Chondrocyte (in vitro differentiated cells): ENCODE measurements around the gene AUTS2. TPM values are rescaled to one million over a fixed set of nuclear protein-coding genes. Genes with fewer than 3 reads are reported as not detected.

Experiments used
- DNase-seq: peaks from one replicate; pipeline ENCODE4 v3.0.0; 2021; ENCODE audit warnings: mixed read lengths, low spot score
- H3K27ac Mint-ChIP-seq: one replicate; pipeline ENCODE4 v1.8.0; 2021; ENCODE audit warnings: mild to moderate bottlenecking, moderate library complexity, mixed read lengths; ENCODE audit not compliant: unreplicated experiment
- H3K27me3 Mint-ChIP-seq: 2 replicates; pipeline ENCODE4 v1.8.0; 2021; ENCODE audit warnings: low read depth, mixed read lengths
- H3K36me3 Mint-ChIP-seq: 2 replicates; pipeline ENCODE4 v1.8.0; 2021; ENCODE audit warnings: low read depth, mixed read lengths
- H3K4me1 Mint-ChIP-seq: 2 replicates; pipeline ENCODE4 v1.8.0; 2021; ENCODE audit warnings: low read depth, mild to moderate bottlenecking, mixed read lengths
- H3K4me3 Mint-ChIP-seq: one replicate; pipeline ENCODE4 v1.8.0; 2021; ENCODE audit warnings: mild to moderate bottlenecking, moderate library complexity, mixed read lengths; ENCODE audit not compliant: unreplicated experiment
- H3K9me3 Mint-ChIP-seq: 2 replicates; pipeline ENCODE4 v1.8.0; 2021; ENCODE audit warnings: low read depth, mixed read lengths
- CTCF ChIP-seq: fragments of 200-600 bp; sonication (generic); IDR thresholded peaks from 2 replicates; pipeline ENCODE4 v1.5.0; 2021; ENCODE audit warnings: antibody characterized with exemption, mild to moderate bottlenecking, moderate library complexity
- total RNA-seq: library from RNA; stranded (reverse); gene quantifications from 3 replicates; pipeline ENCODE4 v1.2.1, GENCODE V29; 2021

Gene AUTS2
- total RNA-seq, 1 donor from 2014 or later, result 31.5 TPM

DNA sequence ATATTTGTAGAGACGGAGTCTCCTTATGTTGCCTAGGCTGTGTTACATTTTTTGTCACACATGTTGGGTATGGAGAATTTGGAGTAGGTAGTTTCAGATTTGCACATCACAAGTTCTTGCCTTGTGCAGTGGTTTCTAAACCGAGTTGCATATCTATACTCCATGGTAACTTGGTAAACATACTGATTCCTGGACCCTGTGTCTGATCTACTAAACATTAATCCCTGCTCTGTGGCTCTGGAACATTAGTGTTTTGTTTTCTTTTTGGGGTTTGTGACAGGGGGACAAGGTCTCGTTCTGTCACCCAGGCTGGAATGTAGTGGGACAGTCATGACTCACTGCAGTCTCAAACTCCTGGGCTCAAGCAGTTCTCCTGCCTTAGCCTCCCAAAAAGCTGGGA is 24.7 kb downstream of the AUTS2 start:
- Mint-ChIP-seq H3K36me3 (no peaks in the 10 kb centered on the region), H3K9me3 (no peaks in the 10 kb centered on the region), H3K4me1 (peaks cover 30% of the 10 kb centered on the region), H3K27ac (peak overlapping the region; percentile 30), H3K27me3 (no peaks in the 10 kb centered on the region), H3K4me3 (no peak overlapping the region)
- no peak for TF ChIP-seq CTCF
- no peak for DNase-seq

DNA sequence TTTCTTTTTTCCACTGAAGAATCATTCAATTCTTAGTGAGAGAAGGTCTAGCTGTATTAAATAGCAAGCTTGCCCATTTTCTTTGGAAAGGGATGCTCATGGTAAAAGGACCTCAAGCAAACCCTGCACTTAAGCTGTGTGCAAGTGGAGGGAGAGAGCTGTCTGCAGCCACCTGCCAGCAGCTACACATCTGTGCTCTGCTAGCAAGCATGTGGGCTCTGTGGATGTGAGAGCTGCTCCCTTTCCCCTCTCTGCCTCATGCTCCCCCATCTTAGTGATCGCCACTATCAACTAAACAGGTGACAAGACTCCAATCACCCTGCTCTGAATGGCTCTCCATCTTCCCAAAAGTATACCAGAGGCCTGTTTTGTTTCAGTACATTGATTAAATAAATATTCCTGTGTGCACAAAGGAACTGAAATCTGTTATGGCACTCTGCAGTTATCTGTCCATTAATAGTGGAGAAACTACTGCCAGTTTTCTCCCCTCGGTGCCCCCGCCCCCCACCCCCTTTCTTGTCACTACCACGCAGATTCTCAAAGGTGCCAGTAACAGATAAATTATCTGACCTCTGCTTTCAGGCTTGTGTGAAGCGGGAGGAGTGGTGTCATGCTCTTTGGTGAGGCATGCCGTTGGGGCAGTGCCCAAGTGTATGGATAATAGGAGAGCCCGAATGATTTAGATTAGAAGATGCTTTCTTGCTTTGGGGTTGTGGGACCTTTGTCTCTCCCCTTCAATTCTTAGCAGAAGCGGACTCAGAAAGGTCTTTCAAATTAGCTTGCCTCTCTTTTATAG is 26.4 kb downstream of the AUTS2 start:
- Mint-ChIP-seq H3K27me3 (no peaks in the 10 kb centered on the region), H3K36me3 (no peaks in the 10 kb centered on the region), H3K4me1 (peaks cover 37% of the 10 kb centered on the region), H3K27ac (no peak overlapping the region), H3K4me3 (no peak overlapping the region), H3K9me3 (no peaks in the 10 kb centered on the region)
- TF ChIP-seq CTCF, result no peak
- no peak for DNase-seq

- no peak overlapping the region for H3K27ac Mint-ChIP-seq
- H3K4me1 Mint-ChIP-seq, result peaks cover 37% of the 10 kb centered on the region
- no peak overlapping the region for H3K4me3 Mint-ChIP-seq
Observed at GRCh38 chr7:69625238-69625637, 27.0 kb downstream of the AUTS2 start.

DNA sequence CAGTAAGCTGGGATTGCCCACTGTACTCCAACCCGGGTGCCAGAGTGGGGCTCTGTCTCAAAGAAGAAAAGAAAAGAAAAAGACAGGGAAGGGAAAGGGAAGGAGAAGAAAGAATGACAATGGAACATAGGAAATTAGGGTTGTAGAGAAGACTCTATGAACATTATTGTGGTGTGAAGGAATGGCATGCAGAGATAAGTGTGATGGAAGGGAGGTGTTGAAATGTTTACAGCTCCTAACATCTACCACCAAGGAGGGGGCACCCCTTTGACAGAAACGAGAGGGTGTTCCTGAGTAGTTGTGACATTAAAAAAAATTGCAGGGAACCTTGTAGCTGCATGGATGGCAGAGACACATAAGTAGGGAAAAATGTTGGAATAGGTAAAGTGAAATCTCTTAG is 27.5 kb downstream of the AUTS2 start:
- Mint-ChIP-seq H3K4me1 (peaks cover 37% of the 10 kb centered on the region), H3K4me3 (no peak overlapping the region), H3K27ac (no peak overlapping the region), H3K27me3 (no peaks in the 10 kb centered on the region), H3K9me3 (no peaks in the 10 kb centered on the region), H3K36me3 (no peaks in the 10 kb centered on the region)
- no peak for TF ChIP-seq CTCF
- DNase-seq, result no peak

More at GRCh38 chr7:69625238-69625637, 27.0 kb downstream of the AUTS2 start:
- Mint-ChIP-seq H3K9me3 (no peaks in the 10 kb centered on the region), H3K36me3 (no peaks in the 10 kb centered on the region), H3K27me3 (no peaks in the 10 kb centered on the region)
- no peak for TF ChIP-seq CTCF
- no peak for DNase-seq

DNA sequence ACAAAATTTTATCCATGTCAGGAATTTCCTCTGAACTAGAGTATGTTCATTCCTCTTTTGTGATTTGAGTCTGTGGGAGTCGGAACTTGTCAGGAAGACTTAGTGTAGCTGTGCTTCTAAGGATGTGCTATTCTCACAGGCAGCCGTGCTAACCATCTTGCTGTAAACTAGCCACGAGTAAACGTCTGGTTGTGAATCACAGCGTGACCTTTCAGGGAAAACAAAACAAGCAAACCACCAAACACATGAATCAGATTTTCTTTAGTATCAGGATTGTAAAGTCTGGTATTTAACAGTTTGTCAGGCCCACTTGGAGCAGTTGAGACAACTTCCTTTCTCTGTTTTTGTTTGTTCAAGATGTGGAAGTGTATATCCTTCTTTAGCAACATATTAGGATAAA is 32.0 kb downstream of the AUTS2 start:
- no peaks in the 10 kb centered on the region for H3K36me3 Mint-ChIP-seq
- H3K27me3 Mint-ChIP-seq, result no peaks in the 10 kb centered on the region
- no peak for DNase-seq
- H3K4me3 Mint-ChIP-seq, result no peak overlapping the region
- TF ChIP-seq CTCF, result no peak
- peak overlapping the region; percentile 68 for H3K27ac Mint-ChIP-seq
- peaks cover 50% of the 10 kb centered on the region for H3K4me1 Mint-ChIP-seq
- H3K9me3 Mint-ChIP-seq, result no peaks in the 10 kb centered on the region
